Prostate gland (tissue), 2 donors: Measurements from ENCODE around the gene AXDND1. TPM values are rescaled to one million over a fixed set of nuclear protein-coding genes. Genes with fewer than 3 reads are reported as not detected.

Experiments used
- DNase-seq: peaks from one replicate; pipeline ENCODE4 v3.0.0-alpha.2; 2019; ENCODE audit warnings: low spot score
- H3K27ac ChIP-seq, 2 donors: fragments of 200-600 bp; sonication (generic); 2 replicates each; pipeline ENCODE4 v1.5.1; 2017 to 2019
- H3K27me3 ChIP-seq: fragments of 200-600 bp; sonication (generic); replicated peaks from 2 replicates; pipeline ENCODE4 v1.5.1; 2019; ENCODE audit not compliant: insufficient read depth
- H3K36me3 ChIP-seq, 2 donors: fragments of 200-600 bp; sonication (generic); 1 replicate in 1 of 2; 2 replicates in 1 of 2; pipeline versions ENCODE4 v1.5.1 to v1.8.1; 2017 to 2019
- H3K4me1 ChIP-seq: fragments of 200-600 bp; sonication (generic); replicated peaks from 2 replicates; pipeline ENCODE4 v1.5.1; 2019
- H3K4me3 ChIP-seq, 2 donors: fragments of 200-600 bp; sonication (generic); 2 replicates each; pipeline ENCODE4 v1.5.1; 2017 to 2019
- H3K9me3 ChIP-seq: fragments of 200-600 bp; sonication (generic); 2 replicates; pipeline ENCODE4 v1.5.1; 2017
- CTCF ChIP-seq, 4 experiments: fragments of 200-600 bp in 2 of 4; fragments of 450-650 bp in 2 of 4; sonication (generic) in 2 of 4; IDR thresholded peaks; 1 replicate in 3 of 4; 2 replicates in 1 of 4; pipeline ENCODE4 v1.5.1; 2016 to 2019; ENCODE audit warnings: antibody characterized with exemption in 4 of 4, mild to moderate bottlenecking in 2 of 4, moderate library complexity in 2 of 4
- POLR2A ChIP-seq: fragments of 450-650 bp; IDR thresholded peaks from one replicate; pipeline ENCODE4 v1.6.1; 2016; ENCODE audit warnings: antibody characterized with exemption, mild to moderate bottlenecking
- POLR2AphosphoS5 ChIP-seq: sonication (generic); formaldehyde crosslinking; IDR thresholded peaks from one replicate; pipeline ENCODE4 v1.6.1; 2017; ENCODE audit warnings: antibody characterized with exemption
- WGBS: methylation state at CpG from one replicate; pipeline ENCODE4 v1.1.5; 2018; 5-methylcytosine and 5-hydroxymethylcytosine counted together
- intact Hi-C: fragments of 100-400 bp; cut with DNase I; formaldehyde crosslinking; loops from one replicate; pipeline ENCODE4 v1.14.2; 2022
- total RNA-seq, 2 donors: library from RNA; depleted of rRNA; stranded (reverse); fragments of >200 nt; gene quantifications; one replicate each; pipeline ENCODE4 v1.1.0, GENCODE V29; 2016

Gene AXDND1
- total RNA-seq, 2 donors from 2014 or later = 7.0 TPM; not detected in 1

GRCh38 chr1:179530352-179530751, 164.6 kb downstream of the AXDND1 start:
- H3K4me1 ChIP-seq = no peaks in the 10 kb centered on the region
- 56% methylated on average over 1 of the region's 1 CpG for WGBS
- no peaks in the 10 kb centered on the region for H3K27me3 ChIP-seq
- no peaks in the 10 kb centered on the region for H3K36me3 ChIP-seq
- intact Hi-C loops = no loop called here
- TF ChIP-seq CTCF (IDR thresholded peaks at IDR 0.05) = no peak
- no peak for TF ChIP-seq POLR2A
- no peak for TF ChIP-seq POLR2AphosphoS5
- no peak for DNase-seq
- H3K27ac ChIP-seq = no peak overlapping the region
- H3K4me3 ChIP-seq = no peak overlapping the region
- no peaks in the 10 kb centered on the region for H3K9me3 ChIP-seq

- H3K4me3 ChIP-seq = no peak overlapping the region
- no peak for DNase-seq
- H3K36me3 ChIP-seq = no peaks in the 10 kb centered on the region
- no peaks in the 10 kb centered on the region for H3K27me3 ChIP-seq
- intact Hi-C loops = no loop called here
- no peak overlapping the region for H3K27ac ChIP-seq
- no peaks in the 10 kb centered on the region for H3K9me3 ChIP-seq
- 70% methylated on average over 2 of the region's 2 CpGs for WGBS
- H3K4me1 ChIP-seq = no peaks in the 10 kb centered on the region
- TF ChIP-seq CTCF (IDR thresholded peaks at IDR 0.05) (no peak), POLR2AphosphoS5 (no peak), POLR2A (no peak)
Observed at GRCh38 chr1:179541774-179542173, 176.0 kb downstream of the AXDND1 start.

- Histone ChIP-seq H3K4me1 (no peaks in the 10 kb centered on the region), H3K36me3 (no peaks in the 10 kb centered on the region), H3K27ac (no peak overlapping the region), H3K4me3 (no peak overlapping the region), H3K27me3 (no peaks in the 10 kb centered on the region), H3K9me3 (no peaks in the 10 kb centered on the region)
- intact Hi-C loops = no loop called here
- TF ChIP-seq CTCF (IDR thresholded peaks at IDR 0.05) (no peak), POLR2A (no peak), POLR2AphosphoS5 (no peak)
- no peak for DNase-seq
- 21% methylated on average over 3 of the region's 3 CpGs for WGBS
Observed at GRCh38 chr1:179545321-179545720, 179.6 kb downstream of the AXDND1 start.

- H3K27me3 ChIP-seq = no peaks in the 10 kb centered on the region
- H3K36me3 ChIP-seq = no peaks in the 10 kb centered on the region
- DNase-seq = no peak
- H3K9me3 ChIP-seq = no peaks in the 10 kb centered on the region
- no peak overlapping the region for H3K4me3 ChIP-seq
- no peaks in the 10 kb centered on the region for H3K4me1 ChIP-seq
- TF ChIP-seq POLR2AphosphoS5 (no peak), CTCF (IDR thresholded peaks at IDR 0.05) (no peak), POLR2A (no peak)
- no peak overlapping the region for H3K27ac ChIP-seq
- intact Hi-C loops = no loop called here
- 67% methylated on average over 2 of the region's 2 CpGs for WGBS
Observed at GRCh38 chr1:179547021-179547535, 181.3 kb downstream of the AXDND1 start.

- no peaks in the 10 kb centered on the region for H3K36me3 ChIP-seq
- DNase-seq = no peak
- H3K27me3 ChIP-seq = no peaks in the 10 kb centered on the region
- H3K4me1 ChIP-seq = no peaks in the 10 kb centered on the region
- intact Hi-C loops = no loop called here
- no peak overlapping the region for H3K4me3 ChIP-seq
- H3K9me3 ChIP-seq = no peaks in the 10 kb centered on the region
- WGBS = 68% methylated on average over 3 of the region's 3 CpGs
- no peak overlapping the region for H3K27ac ChIP-seq
- TF ChIP-seq CTCF (IDR thresholded peaks at IDR 0.05) (no peak), POLR2A (no peak), POLR2AphosphoS5 (no peak)
Observed at GRCh38 chr1:179548666-179549367, 183.0 kb downstream of the AXDND1 start.
